HG03064 (cell line): ENCODE measurements around the gene CLEC2B.
"Not testable (repeated sequence)": the region's sequence is repeated elsewhere in the genome, so short reads cannot be mapped to it uniquely, and the experiment has no call there.

Experiments used
- ATAC-seq: cut with Tn5 transposase; IDR thresholded peaks from one replicate; pipeline ENCODE4 v1.9.1; 2021; ENCODE audit warnings: low read depth; ENCODE audit not compliant: unreplicated experiment

Gene CLEC2B

DNA sequence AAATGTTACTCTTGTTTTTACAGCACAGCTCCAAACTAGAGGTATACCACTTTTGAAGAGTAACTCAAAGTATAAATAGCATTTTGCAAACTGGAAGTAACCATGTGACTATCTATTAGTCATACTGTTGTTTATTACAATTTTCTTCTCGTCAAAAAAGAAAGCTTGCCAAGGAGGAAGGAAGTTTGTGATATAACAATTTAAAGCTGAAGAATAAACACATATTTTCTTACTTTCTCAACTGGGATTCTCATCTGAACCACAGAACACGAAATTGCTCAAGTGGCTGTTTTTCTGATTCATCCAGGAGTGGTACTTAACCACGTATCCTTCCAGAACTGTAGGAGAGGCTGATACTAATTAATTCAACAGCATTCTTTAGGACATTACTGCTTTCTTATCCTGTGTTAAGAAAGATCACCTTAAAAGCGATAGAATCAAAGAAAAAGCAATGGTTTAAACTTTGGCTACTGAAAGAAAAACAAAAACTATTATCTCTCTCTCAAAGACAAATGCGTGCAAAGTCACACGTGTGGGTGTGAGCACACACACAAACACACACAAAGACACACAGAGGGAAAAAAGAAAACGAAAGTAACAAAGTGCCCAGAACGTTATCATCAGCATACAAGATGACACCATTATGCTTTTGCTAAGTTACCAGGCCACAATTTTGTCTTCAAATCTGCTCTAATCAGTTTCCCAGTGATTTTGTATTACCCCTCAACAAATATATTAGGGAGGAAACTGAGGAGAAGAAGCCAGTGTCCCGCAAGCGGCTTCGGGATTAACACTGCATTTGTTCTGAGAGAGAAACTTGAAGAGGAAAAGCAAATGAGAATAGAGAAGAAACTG lies at the start of gene CLEC2B:
TSS of gene CLEC2B (minus strand) at position 48 of the 855 bp plus-strand sequence.
- ATAC-seq = peak; percentile 44

DNA sequence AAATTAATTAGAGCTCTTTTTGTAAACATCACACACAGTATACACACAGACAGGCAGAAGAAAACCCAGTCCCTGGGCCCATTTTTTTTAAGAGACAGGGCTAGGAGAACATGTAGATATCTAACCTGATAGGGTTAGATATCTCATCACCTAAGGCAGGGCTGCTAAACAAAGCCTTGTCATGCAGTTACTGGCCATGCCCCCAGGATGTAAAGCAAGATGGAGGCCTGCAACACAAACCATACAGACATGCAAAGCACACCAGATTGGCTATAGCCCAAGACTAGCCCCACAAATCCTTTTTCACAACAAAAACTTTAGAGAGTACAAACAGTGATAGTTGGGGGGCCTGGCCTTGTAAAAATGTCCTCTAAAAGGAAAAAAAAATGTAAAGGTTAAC lies 42.6 kb upstream of the CLEC2B start:
- no peak for ATAC-seq

DNA sequence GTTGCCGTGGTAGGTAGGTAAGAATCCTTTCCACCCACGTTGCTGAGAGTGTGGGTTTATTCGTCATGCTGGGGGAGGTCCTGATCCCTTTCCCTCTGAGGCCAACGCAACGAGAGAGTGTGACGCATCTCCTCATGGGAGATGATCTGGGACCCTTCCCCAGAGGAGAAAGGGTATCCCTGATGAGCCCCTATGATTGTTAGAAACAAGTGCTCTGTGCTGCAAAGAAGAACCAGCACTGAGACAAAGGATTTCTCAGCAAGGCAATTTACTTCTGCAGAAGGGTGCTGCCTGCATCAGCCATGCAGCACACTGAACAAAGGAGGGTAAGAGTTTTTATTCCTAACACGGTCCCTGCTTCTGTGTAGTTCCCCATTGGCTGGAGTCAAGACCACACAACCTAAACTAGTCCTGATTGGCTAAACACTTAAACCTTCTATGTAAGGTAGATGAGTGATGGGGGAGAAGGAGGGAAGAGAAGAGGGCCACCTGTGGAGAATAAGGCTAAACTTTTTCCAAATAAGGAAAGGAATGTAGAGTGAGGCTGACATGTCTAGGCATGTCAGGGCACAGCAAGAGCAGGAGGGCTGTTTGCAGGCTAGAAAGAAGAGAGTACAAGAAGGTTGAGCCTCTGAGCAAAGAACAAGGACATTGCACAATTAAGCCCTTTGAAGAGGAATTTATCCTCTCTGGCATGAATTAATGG lies 41.7 kb upstream of the CLEC2B start:
- ATAC-seq = no peak

DNA sequence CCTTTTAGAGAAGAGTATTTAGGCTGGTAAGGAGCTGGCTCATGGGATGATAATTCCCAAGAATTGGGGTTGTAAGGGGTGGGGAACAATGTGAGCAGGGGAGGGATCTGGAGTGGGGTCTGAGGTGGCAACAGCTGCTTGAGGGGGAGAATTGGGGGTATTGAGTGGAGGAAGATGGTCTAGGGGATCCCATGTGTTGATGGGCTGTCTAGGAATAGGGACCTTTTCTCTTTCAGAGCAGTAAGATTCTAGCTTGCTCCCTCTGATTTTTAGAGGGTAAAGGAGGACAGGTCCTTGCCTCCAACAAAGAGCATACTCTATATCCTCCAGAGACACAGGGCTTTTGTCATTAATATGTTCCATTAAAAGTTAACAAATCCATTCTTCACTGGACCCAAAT lies 40.6 kb upstream of the CLEC2B start:
- ATAC-seq = no peak

DNA sequence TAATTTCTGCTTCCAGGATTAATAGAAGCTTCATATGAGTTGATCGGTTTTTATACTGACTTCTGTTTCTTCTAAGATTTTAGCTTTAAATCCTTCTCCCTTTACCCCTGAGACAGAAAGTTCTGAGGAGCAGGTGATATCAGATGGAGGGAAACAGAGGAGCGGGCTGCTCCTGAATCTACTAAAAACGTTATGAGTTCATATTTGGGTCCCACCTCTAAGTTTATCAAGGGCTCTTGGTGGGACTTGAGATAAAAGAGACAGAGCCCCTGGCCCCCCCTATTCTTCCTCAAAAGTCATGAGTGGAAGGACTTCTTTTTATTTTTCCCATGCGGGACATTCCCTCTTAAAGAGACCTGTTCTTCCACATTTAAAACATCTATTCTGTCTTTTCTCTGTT lies 39.2 kb upstream of the CLEC2B start:
- no peak for ATAC-seq

DNA sequence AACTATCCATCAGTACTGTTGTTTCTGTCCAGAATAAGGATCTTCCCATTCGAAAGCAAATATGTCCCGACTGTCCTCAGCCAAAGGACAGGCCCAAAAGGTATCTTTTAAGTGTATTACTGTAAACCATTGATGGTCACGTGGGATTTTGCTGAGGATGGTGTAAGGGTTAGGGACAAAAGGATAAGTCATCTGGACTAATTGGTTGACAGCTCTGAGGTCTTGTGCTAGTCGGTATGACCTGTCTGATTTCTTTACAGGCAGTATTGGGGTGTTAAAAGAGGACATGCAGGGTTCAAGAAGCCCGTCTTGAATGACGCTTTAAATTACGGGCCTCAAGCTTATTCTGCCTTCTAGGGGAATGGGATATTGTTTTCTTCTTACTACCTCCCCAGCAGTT lies 38.6 kb upstream of the CLEC2B start:
- no peak for ATAC-seq

DNA sequence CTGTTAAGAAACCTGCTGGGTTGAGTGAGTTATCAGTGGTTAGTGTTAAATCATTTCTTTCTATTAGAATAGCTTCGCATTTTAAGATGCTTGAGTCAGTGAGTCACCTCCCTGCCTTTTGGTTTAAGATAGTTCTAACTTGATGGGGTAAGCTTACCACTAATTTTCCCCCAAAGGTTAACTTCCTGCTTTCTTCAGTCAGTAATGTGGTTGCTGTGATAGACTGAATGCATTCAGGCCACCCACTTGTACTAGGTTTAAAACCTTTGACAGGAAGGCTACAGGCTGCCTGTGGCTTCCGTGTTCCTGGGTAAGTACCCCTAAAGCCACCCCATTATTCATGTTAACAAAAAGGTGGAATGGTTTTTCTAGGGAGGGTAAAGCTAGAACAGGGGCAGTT lies 37.7 kb upstream of the CLEC2B start:
- no peak for ATAC-seq

DNA sequence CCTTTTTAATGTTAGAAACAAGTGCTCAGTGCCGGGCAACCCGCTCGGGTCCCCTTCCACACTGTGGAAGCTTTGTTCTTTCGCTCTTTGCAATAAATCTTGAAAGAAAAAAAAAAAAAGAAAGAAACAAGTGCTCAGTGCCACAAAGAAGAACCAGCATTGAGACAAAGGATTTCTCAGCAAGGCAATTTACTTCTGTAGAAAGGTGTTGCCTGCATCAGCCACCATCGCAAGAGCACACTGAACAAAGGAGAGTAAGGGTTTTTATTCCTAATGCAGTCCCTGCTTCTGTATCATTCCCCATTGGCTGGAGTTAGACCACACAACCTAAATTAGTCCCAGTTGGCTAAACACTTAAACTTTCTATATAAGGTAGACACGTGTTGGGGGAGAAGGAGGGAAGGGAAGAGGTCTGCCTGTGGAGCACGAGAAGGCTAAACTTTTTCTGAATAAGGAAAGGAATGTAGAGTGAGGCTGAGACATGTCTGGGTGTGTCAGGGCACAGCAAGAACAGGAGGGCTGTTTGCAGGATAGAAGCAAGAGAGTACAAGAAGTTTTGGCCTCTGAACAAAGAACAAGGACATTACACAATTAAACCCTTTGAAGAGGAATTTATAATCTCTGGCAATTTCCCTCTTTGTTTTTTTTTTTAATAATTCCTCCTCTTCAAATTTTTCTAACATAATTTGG lies 33.5 kb upstream of the CLEC2B start:
- no peak for ATAC-seq

DNA sequence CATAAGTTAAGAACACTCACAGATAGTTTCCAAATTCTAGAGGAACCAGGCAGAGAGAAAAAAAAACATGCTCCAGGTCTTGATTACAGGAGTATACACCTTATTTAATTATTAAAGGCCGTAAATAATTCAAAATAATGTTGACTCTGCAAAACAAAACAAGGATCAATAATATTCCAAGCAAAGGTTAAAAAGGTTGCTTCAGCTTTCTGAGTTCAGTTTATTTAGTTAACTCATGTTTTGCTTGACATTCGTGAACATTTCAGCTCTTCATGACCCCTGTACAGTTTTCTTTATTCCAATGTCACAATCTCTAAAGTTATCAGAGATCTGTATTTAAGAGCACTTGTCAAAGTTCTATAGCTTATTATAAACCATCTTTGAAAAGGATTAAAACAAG lies 31.8 kb upstream of the CLEC2B start:
- ATAC-seq = no peak

DNA sequence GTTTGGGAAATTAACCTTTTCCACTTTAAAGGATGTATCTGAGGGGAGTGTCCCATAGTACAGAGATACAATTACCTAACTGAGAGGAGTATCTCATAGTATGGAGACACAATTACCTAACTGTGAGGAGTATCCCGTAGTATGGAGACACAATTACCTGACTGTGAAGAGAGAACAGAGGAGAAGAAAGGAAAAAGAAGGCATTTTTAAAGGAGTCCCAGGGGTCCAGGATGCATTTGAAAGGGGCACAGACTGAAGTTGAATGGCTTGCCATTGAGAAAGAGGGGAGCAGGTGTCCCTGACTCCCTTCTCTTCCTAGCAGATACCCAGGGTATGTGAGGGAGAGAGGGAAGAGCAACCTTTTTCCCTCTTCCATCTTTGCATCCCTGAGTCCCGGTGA lies 30.1 kb upstream of the CLEC2B start:
- ATAC-seq = no peak

DNA sequence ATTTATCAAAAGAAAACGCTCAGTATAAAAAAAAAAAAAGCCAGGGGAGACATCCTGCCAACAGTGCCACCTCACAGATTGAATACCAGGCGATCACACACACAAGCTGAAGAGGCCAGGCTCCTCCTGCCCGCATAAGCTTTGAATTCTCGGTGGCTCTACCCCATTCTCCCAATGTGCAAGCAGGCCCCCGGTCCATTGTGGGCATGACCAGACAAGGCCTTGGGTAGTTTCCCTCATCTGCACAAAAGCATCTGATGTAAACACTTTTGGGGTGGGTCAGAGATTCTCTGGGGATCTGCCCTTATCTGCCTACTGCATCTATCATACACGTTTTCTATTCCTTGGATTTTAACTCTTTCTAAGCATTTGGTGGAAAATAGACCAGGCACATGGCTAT lies 28.4 kb upstream of the CLEC2B start:
- ATAC-seq = no peak

DNA sequence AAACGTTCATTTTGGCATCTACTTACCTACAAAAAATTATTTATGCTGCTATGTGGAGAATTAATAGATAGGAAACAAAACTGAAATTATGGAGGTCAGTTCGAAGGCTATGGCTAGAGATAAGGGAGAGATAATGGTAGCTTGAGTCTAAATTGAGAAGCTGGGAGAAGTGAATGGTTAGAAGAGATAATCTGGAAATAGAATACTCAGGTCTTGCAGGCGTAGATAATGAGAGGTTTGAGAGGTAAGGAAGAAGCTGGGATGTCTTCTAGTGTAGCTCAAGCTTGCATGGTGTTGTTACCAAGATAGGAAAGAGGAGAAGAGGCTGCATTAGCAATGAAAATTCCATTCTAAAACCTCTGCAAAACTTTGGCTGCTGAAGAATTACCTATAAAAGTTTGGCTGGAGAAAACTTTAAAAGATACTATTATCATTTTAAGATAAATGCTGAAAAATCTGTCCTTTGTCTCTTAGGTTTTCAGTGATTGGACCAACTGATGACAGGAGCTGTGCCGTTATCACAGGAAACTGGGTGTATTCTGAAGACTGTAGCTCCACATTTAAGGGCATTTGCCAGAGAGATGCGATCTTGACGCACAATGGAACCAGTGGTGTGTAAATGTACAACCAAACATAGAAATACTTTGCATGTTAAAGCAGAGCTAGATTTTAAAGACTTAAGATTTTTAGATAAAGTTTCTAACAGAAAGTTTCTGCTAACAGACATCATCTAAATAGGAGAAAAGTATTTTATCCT lies 26.2 kb upstream of the CLEC2B start:
- ATAC-seq = no peak

DNA sequence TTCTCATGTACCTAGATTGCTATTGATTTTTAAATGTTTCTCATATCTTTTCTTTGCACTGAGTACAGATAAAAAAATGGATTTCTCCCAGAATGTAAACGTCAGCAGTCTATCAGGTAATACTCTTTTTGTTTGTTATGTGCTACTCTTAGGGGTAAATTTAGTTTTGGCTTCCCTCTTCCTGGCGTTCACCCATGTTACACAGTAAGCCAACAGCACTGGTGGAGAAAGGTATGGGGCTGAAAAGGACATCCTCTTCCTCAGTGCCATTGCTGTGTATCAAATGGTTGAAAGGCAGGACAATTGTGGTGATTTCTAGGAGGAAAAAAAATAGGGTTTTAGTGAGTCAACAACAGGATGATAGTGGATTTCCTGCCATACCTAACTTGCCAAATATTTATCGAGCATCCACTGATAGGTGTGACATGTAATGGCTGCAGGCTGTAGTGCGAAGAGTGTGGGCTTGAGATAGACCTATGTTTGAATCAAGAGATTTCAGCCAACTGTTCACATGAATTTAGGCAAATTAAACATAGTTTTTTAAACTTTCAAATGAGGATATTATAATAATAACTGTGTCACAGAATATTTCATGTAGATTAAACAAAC lies 19.6 kb upstream of the CLEC2B start:
- ATAC-seq = no peak

DNA sequence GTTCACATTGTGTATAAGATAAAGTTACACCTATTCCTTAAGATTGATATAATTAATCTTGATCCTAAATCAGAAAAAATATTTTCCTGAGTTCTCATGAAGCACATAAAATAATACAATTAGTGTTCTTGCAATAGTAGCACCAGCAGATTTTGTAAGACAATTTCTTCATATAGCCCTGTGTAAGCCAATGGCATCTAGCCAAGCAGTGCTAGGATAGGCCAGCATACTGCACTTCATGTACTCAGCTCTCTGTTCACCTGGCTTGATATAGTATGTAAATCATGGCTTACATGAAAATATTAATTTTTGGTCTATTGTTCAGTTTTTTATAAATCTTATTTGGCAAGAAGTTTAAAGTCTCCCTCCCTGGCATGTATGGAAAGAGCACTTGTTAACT lies 14.0 kb upstream of the CLEC2B start:
- no peak for ATAC-seq

DNA sequence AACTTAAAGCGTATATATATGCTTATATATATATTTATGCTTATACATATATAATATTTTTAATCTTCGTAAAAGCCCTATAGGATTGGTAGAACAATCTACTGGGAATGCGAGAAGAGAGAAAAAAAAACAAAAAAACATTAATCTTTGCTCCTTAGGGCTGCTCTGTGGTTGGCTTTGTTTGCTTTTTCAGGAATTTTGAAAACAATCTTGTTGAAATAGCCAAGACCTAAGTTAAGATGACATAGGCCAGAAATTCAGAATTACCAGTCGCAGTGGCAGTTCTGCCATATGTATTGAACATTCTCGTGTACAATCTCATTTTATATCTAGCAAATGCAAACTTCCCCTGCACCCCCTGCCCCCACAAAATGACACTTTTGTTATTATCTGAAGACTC lies 12.8 kb upstream of the CLEC2B start:
- ATAC-seq = no peak

DNA sequence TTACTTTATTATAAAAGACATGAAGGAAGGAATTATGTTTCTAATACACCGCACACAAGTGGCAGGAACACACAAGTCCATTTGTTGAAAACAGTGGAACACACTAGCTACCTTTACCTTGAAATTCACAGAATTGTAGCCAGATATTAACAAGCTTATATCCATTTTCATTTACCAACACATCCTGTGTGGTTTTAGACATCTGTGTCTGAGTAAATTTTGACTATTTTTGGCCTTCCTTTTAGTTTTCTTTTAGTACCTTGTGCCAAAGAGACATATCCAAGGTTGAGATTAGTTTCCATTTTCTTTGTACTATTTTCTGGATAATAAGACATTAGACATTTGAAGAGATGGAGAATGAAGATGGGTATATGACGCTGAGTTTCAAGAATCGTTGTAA lies 12.1 kb upstream of the CLEC2B start, which contains the start of gene KLRF2:
TSS of gene KLRF2 (plus strand) at position 244 of the 400 bp plus-strand sequence. CDS start at position 351, 107 bp downstream.
- ATAC-seq = no peak

DNA sequence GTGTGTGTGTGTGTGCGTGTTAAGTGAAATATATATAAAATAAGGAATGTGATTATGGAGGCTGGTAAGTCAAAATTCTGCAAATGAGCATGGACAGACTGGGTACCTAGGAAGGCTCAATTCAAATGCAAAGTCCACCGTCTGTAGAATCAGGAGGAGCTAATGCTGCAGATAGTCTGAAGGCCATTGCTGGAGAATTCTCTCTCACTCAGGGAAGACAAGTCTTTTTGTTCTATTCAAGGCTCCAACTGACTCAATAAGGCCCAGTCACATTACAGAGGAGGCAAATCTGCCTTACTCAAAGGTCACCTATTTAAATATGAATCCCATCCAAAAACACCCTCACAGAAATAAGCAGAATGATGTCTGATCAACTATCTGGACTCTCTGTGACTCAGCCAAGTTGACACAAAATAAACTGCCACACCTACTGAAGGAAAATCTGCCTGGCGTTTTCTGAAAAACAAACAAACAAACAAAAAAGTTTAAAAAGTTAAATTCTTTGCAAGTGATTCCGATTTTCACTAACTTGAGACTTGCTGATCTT lies 11.5 kb upstream of the CLEC2B start:
- ATAC-seq = no peak

DNA sequence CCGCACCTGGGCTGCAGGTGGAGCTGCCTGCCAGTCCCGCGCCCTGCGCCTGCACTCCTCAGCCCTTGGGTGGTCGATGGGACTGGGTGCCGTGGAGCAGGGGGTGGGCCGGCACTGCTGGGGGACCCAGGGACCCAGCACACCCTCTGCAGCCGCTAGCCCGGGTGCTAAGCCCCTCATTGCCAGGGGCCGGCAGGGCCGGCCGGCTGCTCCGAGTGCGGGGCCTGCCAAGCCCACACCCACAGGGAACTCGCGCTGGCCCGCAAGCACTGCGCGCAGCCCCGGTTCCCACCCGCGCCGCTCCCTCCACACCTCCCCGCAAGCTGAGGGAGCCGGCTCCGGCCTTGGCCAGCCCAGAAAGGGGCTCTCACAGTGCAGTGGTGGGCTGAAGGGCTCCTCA lies 7.0 kb upstream of the CLEC2B start:
- ATAC-seq = not testable (repeated sequence)

DNA sequence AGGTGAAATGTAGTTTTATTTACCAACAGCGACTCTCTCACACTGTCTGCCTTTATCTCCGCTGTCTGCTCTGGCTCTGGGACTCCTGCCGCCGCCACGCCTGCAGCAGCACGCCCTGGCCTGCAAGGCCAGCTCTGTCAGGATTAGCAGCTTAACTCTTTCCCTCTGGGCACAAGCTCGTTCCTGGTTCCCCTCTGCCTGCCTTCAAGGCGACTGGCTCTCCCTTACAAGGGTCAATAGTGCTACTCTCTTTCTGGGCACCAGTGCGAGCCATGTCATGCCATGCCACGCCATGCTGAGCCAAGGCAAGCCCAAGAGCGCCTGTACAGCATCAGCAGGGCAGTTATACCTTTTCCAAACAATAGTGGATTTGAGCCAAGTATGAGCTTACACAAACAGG lies 3.6 kb upstream of the CLEC2B start:
- no peak for ATAC-seq

DNA sequence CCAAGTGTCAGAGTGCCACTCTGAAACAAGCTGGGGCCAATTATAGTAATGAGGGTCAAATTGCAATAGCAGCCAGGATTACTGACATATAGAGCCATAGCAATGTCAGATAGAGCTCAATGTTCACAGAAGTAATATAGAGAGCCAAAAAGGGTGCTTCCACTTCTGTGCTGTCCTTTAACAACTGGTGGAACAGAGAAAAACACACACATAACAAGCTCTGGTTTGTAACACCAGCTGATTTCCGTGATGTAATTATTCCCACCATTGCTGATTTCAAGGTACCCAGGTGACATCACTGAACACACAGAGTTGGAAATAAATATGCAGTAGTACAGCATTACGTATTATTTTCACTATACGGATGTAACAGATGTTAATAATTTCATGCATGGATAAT lies 3.0 kb upstream of the CLEC2B start:
- no peak for ATAC-seq
